HL-60 (cell line): ENCODE results near the gene IFI6.

ENCODE experiments used
- DNase-seq, 2 experiments: peaks; one replicate each; pipeline ENCODE4 v3.0.0-alpha.2; 2010 to 2020; ENCODE audit warnings: low read depth in 1 of 2, low spot score in 1 of 2
- H3K27ac ChIP-seq: fragments of 250-450 bp; sonication (Bioruptor Pico); replicated peaks from 2 replicates; pipeline ENCODE4 v1.5.1; 2020; ENCODE audit warnings: mild to moderate bottlenecking, moderate library complexity
- H3K27me3 ChIP-seq: fragments of 250-450 bp; sonication (Bioruptor Pico); 2 replicates; pipeline ENCODE4 v1.5.1; 2021; ENCODE audit warnings: mild to moderate bottlenecking, moderate library complexity; ENCODE audit not compliant: insufficient read depth, poor library complexity, severe bottlenecking
- H3K4me3 ChIP-seq: replicated peaks from 2 replicates; pipeline ENCODE4 v1.5.1; 2011; ENCODE audit warnings: mild to moderate bottlenecking, control low read depth, low read length; ENCODE audit not compliant: insufficient read depth
- CTCF ChIP-seq: IDR thresholded peaks from one replicate; pipeline ENCODE4 v1.5.1; 2011; ENCODE audit warnings: low read length, control low read depth, inconsistent platforms; ENCODE audit not compliant: insufficient read depth
- GABPA ChIP-seq: IDR thresholded peaks from 2 replicates; pipeline ENCODE4 v1.6.1; 2012; ENCODE audit warnings: low read depth
- POLR2AphosphoS5 ChIP-seq: IDR thresholded peaks from 2 replicates; pipeline ENCODE4 v1.6.1; 2012; ENCODE audit warnings: low read depth
- REST ChIP-seq: IDR thresholded peaks from 2 replicates; pipeline ENCODE4 v1.6.1; 2012; ENCODE audit warnings: low read depth; ENCODE audit not compliant: insufficient replicate concordance
- SPI1 ChIP-seq: IDR thresholded peaks from 2 replicates; pipeline ENCODE4 v1.6.1; 2012; ENCODE audit warnings: low read depth, mild to moderate bottlenecking, borderline replicate concordance

The IFI6 gene

GRCh38 chr1:27647328-27647727 is 24.7 kb downstream of the IFI6 start:
- H3K27me3 ChIP-seq = no peaks in the 10 kb centered on the region
- H3K27ac ChIP-seq = no peak overlapping the region
- TF ChIP-seq GABPA (no peak), SPI1 (no peak), POLR2AphosphoS5 (no peak), REST (no peak), CTCF (no peak)

GRCh38 chr1:27646676-27647075 is 25.3 kb downstream of the IFI6 start:
- Histone ChIP-seq H3K27me3 (no peaks in the 10 kb centered on the region), H3K4me3 (no peak overlapping the region), H3K27ac (no peak overlapping the region)
- DNase-seq = peak in 1 of 2 experiments; percentile 65
- TF ChIP-seq SPI1 (no peak), CTCF (no peak), REST (no peak), GABPA (no peak), POLR2AphosphoS5 (no peak)

More at GRCh38 chr1:27647328-27647727, 24.7 kb downstream of the IFI6 start:
- H3K4me3 ChIP-seq = no peak overlapping the region
- DNase-seq = no peak

GRCh38 chr1:27645071-27645415 is 26.9 kb downstream of the IFI6 start:
- no peak overlapping the region for H3K27ac ChIP-seq
- H3K27me3 ChIP-seq = no peaks in the 10 kb centered on the region
- H3K4me3 ChIP-seq = no peak overlapping the region
- TF ChIP-seq POLR2AphosphoS5 (no peak), REST (no peak), CTCF (no peak), GABPA (no peak), SPI1 (no peak)
- DNase-seq = no peak
